Mesothelial cell of epicardium (in vitro differentiated cells): Measurements from ENCODE around the gene ADAMTS18. TPM values are rescaled to one million over a fixed set of nuclear protein-coding genes. Genes with fewer than 3 reads are reported as not detected.

Experiments
- DNase-seq, 2 experiments: peaks; one replicate each; pipeline ENCODE4 v3.0.0; 2021; ENCODE audit warnings: low spot score in 2 of 2; ENCODE audit not compliant: unreplicated experiment in 2 of 2
- H3K27ac Mint-ChIP-seq: 2 replicates; pipeline ENCODE4 v1.8.0; 2021; ENCODE audit warnings: mixed read lengths
- H3K27me3 Mint-ChIP-seq: 2 replicates; pipeline ENCODE4 v1.8.0; 2021; ENCODE audit warnings: low read depth, mixed read lengths
- H3K36me3 Mint-ChIP-seq: 2 replicates; pipeline ENCODE4 v1.8.0; 2021; ENCODE audit warnings: mixed read lengths
- H3K4me1 Mint-ChIP-seq: 2 replicates; pipeline ENCODE4 v1.8.0; 2021; ENCODE audit warnings: mixed read lengths
- H3K4me3 Mint-ChIP-seq: 2 replicates; pipeline ENCODE4 v1.8.0; 2021; ENCODE audit warnings: mild to moderate bottlenecking, moderate library complexity, mixed read lengths
- H3K9me3 Mint-ChIP-seq: 2 replicates; pipeline ENCODE4 v1.8.0; 2021; ENCODE audit warnings: mixed read lengths
- CTCF ChIP-seq: fragments of 200-600 bp; sonication (generic); IDR thresholded peaks from one replicate; pipeline ENCODE4 v1.5.0; 2021; ENCODE audit warnings: antibody characterized with exemption; ENCODE audit not compliant: unreplicated experiment
- total RNA-seq: library from RNA; stranded (reverse); gene quantifications from 3 replicates; pipeline ENCODE4 v1.2.1, GENCODE V29; 2021

Gene ADAMTS18
- total RNA-seq, 1 donor from 2014 or later = 7.9 TPM

GRCh38 chr16:77434022-77434529, 758 bp downstream of the ADAMTS18 start:
- TF ChIP-seq CTCF = no peak
- H3K36me3 Mint-ChIP-seq = peaks cover 1% of the 10 kb centered on the region
- no peak for DNase-seq
- H3K4me3 Mint-ChIP-seq = peak overlapping the region; percentile 68
- H3K27ac Mint-ChIP-seq = peak overlapping the region; percentile 59
- peaks cover 65% of the 10 kb centered on the region for H3K4me1 Mint-ChIP-seq
- H3K9me3 Mint-ChIP-seq = peaks cover 2% of the 10 kb centered on the region
- peaks cover 39% of the 10 kb centered on the region for H3K27me3 Mint-ChIP-seq

GRCh38 chr16:77433146-77433545, 1.7 kb downstream of the ADAMTS18 start:
- no peak overlapping the region for H3K27ac Mint-ChIP-seq
- peak overlapping the region; percentile 68 for H3K4me3 Mint-ChIP-seq
- H3K4me1 Mint-ChIP-seq = peaks cover 59% of the 10 kb centered on the region
- peaks cover 39% of the 10 kb centered on the region for H3K27me3 Mint-ChIP-seq
- H3K36me3 Mint-ChIP-seq = peaks cover 8% of the 10 kb centered on the region
- TF ChIP-seq CTCF = no peak
- no peak for DNase-seq
- peaks cover 10% of the 10 kb centered on the region for H3K9me3 Mint-ChIP-seq

- H3K4me3 Mint-ChIP-seq = no peak overlapping the region
- peaks cover 12% of the 10 kb centered on the region for H3K9me3 Mint-ChIP-seq
- no peak for TF ChIP-seq CTCF
- no peak for DNase-seq
- H3K36me3 Mint-ChIP-seq = peaks cover 10% of the 10 kb centered on the region
- H3K27ac Mint-ChIP-seq = no peak overlapping the region
- H3K27me3 Mint-ChIP-seq = peaks cover 39% of the 10 kb centered on the region
- H3K4me1 Mint-ChIP-seq = peaks cover 53% of the 10 kb centered on the region
These were observed 2.6 kb downstream of the ADAMTS18 start for GRCh38 chr16:77432264-77432663.

- H3K4me3 Mint-ChIP-seq = peak overlapping the region; percentile 31
- peaks cover 12% of the 10 kb centered on the region for H3K9me3 Mint-ChIP-seq
- H3K36me3 Mint-ChIP-seq = peaks cover 13% of the 10 kb centered on the region
- no peak overlapping the region for H3K27ac Mint-ChIP-seq
- peaks cover 49% of the 10 kb centered on the region for H3K4me1 Mint-ChIP-seq
- DNase-seq = no peak
- peaks cover 30% of the 10 kb centered on the region for H3K27me3 Mint-ChIP-seq
- TF ChIP-seq CTCF = no peak
These were observed 3.8 kb downstream of the ADAMTS18 start for GRCh38 chr16:77430787-77431585.

GRCh38 chr16:77430360-77430759, 4.5 kb downstream of the ADAMTS18 start:
- TF ChIP-seq CTCF = no peak
- Mint-ChIP-seq H3K9me3 (peaks cover 12% of the 10 kb centered on the region), H3K4me1 (peaks cover 43% of the 10 kb centered on the region), H3K27ac (no peak overlapping the region), H3K36me3 (peaks cover 13% of the 10 kb centered on the region), H3K4me3 (no peak overlapping the region), H3K27me3 (peaks cover 25% of the 10 kb centered on the region)
- DNase-seq = no peak
